Spleen (tissue), 11 donors: ENCODE measurements around the gene ZNF217. TPM values are rescaled to one million over a fixed set of nuclear protein-coding genes. Genes with fewer than 3 reads are reported as not detected.

Experiments
- DNase-seq: peaks from one replicate; pipeline ENCODE4 v3.0.0-alpha.2; 2020
- H3K27ac ChIP-seq, 8 donors: fragments of 200-600 bp; sonication (generic) in 7 of 8; 1 replicate in 4 of 8; 2 replicates in 4 of 8; pipeline versions ENCODE4 v1.5.0 to v1.8.0; 2016 to 2021; ENCODE audit warnings: inconsistent platforms in 4 of 8, mild to moderate bottlenecking in 4 of 8, moderate library complexity in 1 of 8
- H3K27me3 ChIP-seq, 7 donors: fragments of 200-600 bp; sonication (generic) in 6 of 7; replicated peaks in 1 of 7; 1 replicate in 4 of 7; 2 replicates in 3 of 7; pipeline versions ENCODE4 v1.5.0 to v1.8.0; 2016 to 2021; ENCODE audit warnings: inconsistent platforms in 3 of 7, mild to moderate bottlenecking in 1 of 7
- H3K36me3 ChIP-seq, 6 donors: fragments of 200-600 bp; sonication (generic) in 5 of 6; 1 replicate in 4 of 6; 2 replicates in 2 of 6; pipeline versions ENCODE4 v1.5.0 to v1.8.0; 2016 to 2021; ENCODE audit warnings: inconsistent platforms in 2 of 6
- H3K4me1 ChIP-seq, 6 donors: fragments of 200-600 bp; sonication (generic) in 5 of 6; 1 replicate in 3 of 6; 2 replicates in 3 of 6; pipeline versions ENCODE4 v1.5.0 to v1.8.0; 2016 to 2021; ENCODE audit warnings: inconsistent platforms in 3 of 6
- H3K4me3 ChIP-seq, 8 donors: fragments of 200-600 bp; sonication (generic) in 7 of 8; 1 replicate in 4 of 8; 2 replicates in 4 of 8; pipeline versions ENCODE4 v1.5.0 to v1.8.0; 2016 to 2021; ENCODE audit warnings: inconsistent platforms in 4 of 8, mild to moderate bottlenecking in 4 of 8, moderate library complexity in 2 of 8
- H3K9me3 ChIP-seq, 8 donors: fragments of 200-600 bp; sonication (generic) in 7 of 8; 1 replicate in 4 of 8; 2 replicates in 4 of 8; pipeline versions ENCODE4 v1.5.0 to v1.8.0; 2016 to 2021; ENCODE audit warnings: inconsistent platforms in 4 of 8
- POLR2A ChIP-seq, 3 donors: fragments of 450-650 bp; IDR thresholded peaks; one replicate each; pipeline ENCODE4 v1.5.1; 2017; ENCODE audit warnings: antibody characterized with exemption in 3 of 3, mild to moderate bottlenecking in 1 of 3
- POLR2AphosphoS5 ChIP-seq, 3 donors: sonication (generic); formaldehyde crosslinking; IDR thresholded peaks; one replicate each; pipeline ENCODE4 v1.5.1; 2017; ENCODE audit warnings: antibody characterized with exemption in 3 of 3
- WGBS, 5 donors: extraction: QIAGEN DNeasy Blood & Tissue Kit in 3 of 5; methylation state at CpG; one replicate each; pipeline versions ENCODE4 v1.1.5 to v1.1.7; 2013 to 2018; 5-methylcytosine and 5-hydroxymethylcytosine counted together
- intact Hi-C: fragments of 100-400 bp; cut with DNase I; formaldehyde crosslinking; loops from one replicate; pipeline ENCODE4 v1.15.0; 2023; ENCODE audit warnings: low total_unique reads
- polyA plus RNA-seq, 3 donors: library from polyadenylated mRNA; stranded (reverse); fragments of 200-250 nt; gene quantifications; one replicate each; pipeline ENCODE4 v1.2.1, GENCODE V29; 2013
- total RNA-seq, 7 donors: library from RNA; depleted of rRNA in 3 of 7; stranded (reverse); fragments of >200 nt in 3 of 7; fragmentation: NEBNext Ultra II Directional in 4 of 7; extraction: Animal tissue kit (Norgen Biotek cat#: 25700) in 4 of 7; gene quantifications; one replicate each; pipeline versions ENCODE4 v1.1.0 to v1.2.1, GENCODE V29; 2016 to 2021
- TF ChIP-seq, protein P1 (sequence below), 11 experiments: fragments of 200-600 bp in 7 of 11; fragments of 450-650 bp in 4 of 11; sonication (generic) in 4 of 11; IDR thresholded peaks in 8 of 11; conservative IDR thresholded peaks in 3 of 11; 1 replicate in 7 of 11; 2 replicates in 4 of 11; pipeline versions ENCODE4 v1.4.0 to v1.8.0; 2016 to 2021; ENCODE audit warnings: antibody characterized with exemption in 11 of 11, inconsistent platforms in 4 of 11, mild to moderate bottlenecking in 1 of 11
- donor health status: healthy with polysubstance abuse.
- donor health status: DM: no; HTN: no; CAD: no; lungs with moderate emphysema.
- donor health status: DM: no; HTN: no; CAD: no.
- donor health status: Bipolar disorder and iron deficiency.
- donor health status: healthy.
- donor health status: DM: no; HTN: no; CAD: no.
- donor health status: DM: yes; HTN: yes; CAD: no.

The ZNF217 gene
- total and polyA plus RNA-seq, 10 donors, result 15.1 to 90.1 (median 74.1) TPM

DNA sequence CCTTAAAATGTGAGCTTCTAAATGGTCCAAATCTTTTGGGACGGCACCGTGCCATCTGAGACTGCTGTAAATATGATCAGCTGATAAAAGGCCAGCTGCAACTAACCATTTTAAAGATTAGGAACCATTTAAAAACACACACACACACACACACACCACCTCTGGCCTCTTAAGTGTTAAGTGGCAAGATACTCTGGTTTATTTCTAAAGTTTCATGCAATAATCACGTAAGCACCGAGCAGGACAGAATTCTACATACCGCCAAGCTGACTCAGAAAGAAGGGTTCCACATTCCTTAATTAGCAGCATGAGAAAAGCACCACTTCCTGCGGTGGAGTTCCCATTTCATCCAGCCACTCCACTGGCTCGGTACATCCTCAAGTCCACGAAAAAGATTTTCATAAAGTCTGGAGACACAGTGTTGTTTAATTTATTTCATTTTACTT, 17.8 kb upstream of the ZNF217 start:
- WGBS, 5 donors, result 19 to 26% (median 25%) methylated on average over 8 of the region's 8 CpGs
- Histone ChIP-seq H3K9me3 (no peaks in the 10 kb centered on the region), H3K4me1 (peaks cover 18 to 58% (median 35%) of the 10 kb centered on the region in 6 donors), H3K4me3 (no peak overlapping the region), H3K36me3 (no peaks in the 10 kb centered on the region), H3K27me3 (no peaks in the 10 kb centered on the region), H3K27ac (peak overlapping the region in 7 of 8 donors; percentile 44 to 89 (median 85))
- no peak for TF ChIP-seq POLR2A (IDR thresholded peaks at IDR 0.05)
- peak in 1 of 3 donors; percentile 54 for TF ChIP-seq POLR2AphosphoS5 (IDR thresholded peaks at IDR 0.05)
- intact Hi-C loops, result no loop called here
- peak; percentile 30 for DNase-seq

DNA sequence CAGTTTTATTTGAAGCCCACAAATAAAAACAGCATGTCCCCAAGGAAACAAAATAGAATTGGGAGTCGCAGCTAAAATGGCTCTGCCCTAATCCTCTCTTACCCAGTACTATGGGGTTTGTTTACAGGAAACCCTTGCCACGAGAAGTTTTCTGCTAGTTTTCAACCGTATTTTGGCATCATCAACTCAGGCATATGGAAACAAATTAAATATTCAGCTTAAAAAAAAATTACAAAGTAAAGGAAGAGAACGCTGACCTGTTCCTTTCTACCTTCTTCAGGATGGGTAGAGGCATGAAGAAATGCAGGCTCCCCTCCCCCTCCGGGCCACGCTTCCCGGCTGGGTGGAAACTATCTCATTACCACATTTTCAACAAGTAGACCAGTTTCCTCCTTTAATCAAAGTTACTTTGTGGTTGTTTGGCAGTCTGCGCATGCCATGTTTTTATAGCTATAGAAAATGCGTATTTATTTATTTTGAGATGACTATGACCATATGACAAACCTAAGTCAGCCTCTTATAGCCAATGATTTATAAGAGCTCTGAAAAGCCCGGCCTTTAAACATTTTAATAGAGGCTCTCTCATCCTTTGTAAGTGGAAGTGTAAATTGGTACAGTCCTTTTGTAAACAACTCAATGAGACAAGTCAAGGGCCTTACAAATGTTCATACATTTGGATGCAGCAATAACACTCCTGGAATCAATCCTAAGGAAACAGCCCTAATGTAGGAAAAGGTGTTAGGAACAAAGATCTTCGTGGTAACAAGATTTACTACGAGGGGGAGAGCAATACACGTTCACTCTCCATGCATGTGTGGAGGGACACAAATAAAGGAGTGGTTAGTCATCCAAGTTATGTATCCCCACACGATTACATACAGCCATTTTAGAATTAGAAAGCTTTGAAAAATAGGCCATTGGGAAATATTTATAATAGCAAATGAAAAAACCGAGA, 16.1 kb upstream of the ZNF217 start:
- H3K36me3 ChIP-seq, result no peaks in the 10 kb centered on the region
- H3K4me1 ChIP-seq, result peaks cover 18 to 70% (median 38%) of the 10 kb centered on the region in 6 donors
- intact Hi-C loops, result no loop called here
- peak overlapping the region; percentile 79 to 89 (median 84) for H3K27ac ChIP-seq
- DNase-seq, result peak; percentile 90
- no peaks in the 10 kb centered on the region for H3K9me3 ChIP-seq
- H3K27me3 ChIP-seq, result no peaks in the 10 kb centered on the region
- WGBS, 5 donors, result 30 to 32% (median 30%) methylated on average over 15 of the region's 15 CpGs
- peak overlapping the region in 5 of 8 donors; percentile 6 to 52 (median 19) for H3K4me3 ChIP-seq
- TF ChIP-seq POLR2AphosphoS5 (IDR thresholded peaks at IDR 0.05) (peak in 1 of 3 donors; percentile 72), POLR2A (IDR thresholded peaks at IDR 0.05) (no peak)

DNA sequence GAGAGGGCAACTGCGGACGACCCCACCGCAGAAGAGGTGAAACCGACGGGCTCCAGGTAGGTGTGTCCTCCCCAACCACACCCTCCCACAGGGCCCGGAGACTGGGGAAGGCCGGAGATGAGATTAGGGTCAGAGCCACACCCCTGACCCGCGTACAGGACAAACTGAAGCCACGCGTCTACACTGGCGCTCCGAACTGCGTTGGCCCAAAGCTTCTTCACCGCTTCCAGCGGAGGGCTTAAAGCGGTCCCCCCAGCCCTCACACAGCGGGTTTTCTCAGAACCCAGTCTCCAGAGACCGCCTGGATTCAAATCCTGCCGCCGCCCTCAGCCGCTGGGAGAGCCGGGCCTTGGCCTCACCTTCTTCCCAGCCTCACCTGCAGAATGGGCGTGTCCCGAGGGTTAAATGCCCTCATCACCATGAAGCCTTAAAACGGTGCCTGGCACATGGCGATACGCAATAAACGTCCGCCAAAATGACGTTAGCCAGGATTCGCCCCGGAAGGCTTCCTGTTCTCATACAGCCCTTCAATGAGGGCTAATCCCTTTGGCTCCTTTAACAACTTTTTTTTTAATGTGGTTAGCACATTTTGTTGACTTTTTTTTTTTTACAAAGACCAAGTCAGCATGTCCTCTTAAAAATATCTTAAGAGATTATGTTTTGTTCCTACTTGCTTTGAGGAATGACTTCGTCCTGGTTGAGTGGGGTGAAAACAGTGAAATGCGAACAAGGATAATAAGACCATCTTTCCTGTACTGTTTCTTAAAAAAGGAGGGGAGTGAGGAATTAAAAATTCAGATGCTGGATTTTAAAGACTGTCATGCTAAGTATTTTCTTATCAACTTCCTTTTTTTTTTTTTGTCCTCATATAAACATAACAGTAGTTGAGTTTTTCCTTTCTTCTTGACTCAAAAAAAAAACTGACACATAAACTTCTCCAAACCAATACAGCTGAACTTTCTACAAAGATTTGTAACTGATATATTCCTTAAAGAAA, 15.1 kb upstream of the ZNF217 start:
- 79 to 86% (median 80%) methylated on average over 34 to 35 of the region's 35 CpGs for WGBS, 5 donors
- Histone ChIP-seq H3K27ac (peak overlapping the region; percentile 79 to 89 (median 84)), H3K4me1 (peaks cover 18 to 70% (median 38%) of the 10 kb centered on the region in 6 donors), H3K4me3 (peak overlapping the region in 5 of 8 donors; percentile 6 to 52 (median 19)), H3K9me3 (no peaks in the 10 kb centered on the region), H3K36me3 (no peaks in the 10 kb centered on the region), H3K27me3 (no peaks in the 10 kb centered on the region)
- peak; percentile 81 for DNase-seq
- intact Hi-C loops, result no loop called here
- TF ChIP-seq, protein P1, sequence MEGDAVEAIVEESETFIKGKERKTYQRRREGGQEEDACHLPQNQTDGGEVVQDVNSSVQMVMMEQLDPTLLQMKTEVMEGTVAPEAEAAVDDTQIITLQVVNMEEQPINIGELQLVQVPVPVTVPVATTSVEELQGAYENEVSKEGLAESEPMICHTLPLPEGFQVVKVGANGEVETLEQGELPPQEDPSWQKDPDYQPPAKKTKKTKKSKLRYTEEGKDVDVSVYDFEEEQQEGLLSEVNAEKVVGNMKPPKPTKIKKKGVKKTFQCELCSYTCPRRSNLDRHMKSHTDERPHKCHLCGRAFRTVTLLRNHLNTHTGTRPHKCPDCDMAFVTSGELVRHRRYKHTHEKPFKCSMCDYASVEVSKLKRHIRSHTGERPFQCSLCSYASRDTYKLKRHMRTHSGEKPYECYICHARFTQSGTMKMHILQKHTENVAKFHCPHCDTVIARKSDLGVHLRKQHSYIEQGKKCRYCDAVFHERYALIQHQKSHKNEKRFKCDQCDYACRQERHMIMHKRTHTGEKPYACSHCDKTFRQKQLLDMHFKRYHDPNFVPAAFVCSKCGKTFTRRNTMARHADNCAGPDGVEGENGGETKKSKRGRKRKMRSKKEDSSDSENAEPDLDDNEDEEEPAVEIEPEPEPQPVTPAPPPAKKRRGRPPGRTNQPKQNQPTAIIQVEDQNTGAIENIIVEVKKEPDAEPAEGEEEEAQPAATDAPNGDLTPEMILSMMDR (IDR thresholded peaks at IDR 0.05 in 8 of 11, conservative IDR thresholded peaks at IDR 0.05 in 3 of 11), result no peak
- peak in 2 of 3 donors; percentile 46 to 49 for TF ChIP-seq POLR2AphosphoS5 (IDR thresholded peaks at IDR 0.05)

DNA sequence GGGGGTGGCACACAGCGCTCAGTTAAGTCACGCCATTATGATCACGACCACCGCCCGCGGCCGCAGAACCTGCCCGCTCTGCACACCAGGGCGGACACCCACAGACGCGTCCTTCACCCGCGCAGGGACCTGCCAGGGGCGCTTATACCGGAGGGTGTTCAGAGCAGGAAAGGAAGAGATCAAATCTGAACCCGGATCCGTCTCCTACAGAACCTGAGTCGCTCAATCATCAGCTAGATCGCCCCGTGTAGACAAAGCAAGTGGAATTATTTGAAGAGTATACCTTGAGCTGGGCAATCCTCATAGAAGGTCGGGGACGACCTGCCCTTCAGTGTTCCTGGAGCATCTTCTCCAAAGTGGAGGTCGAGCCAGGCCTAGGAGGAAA, 14.4 kb upstream of the ZNF217 start:
- no peaks in the 10 kb centered on the region for H3K36me3 ChIP-seq
- TF ChIP-seq, protein P1 (IDR thresholded peaks at IDR 0.05 in 8 of 11, conservative IDR thresholded peaks at IDR 0.05 in 3 of 11), result no peak
- TF ChIP-seq POLR2AphosphoS5 (IDR thresholded peaks at IDR 0.05) (no peak), POLR2A (IDR thresholded peaks at IDR 0.05) (no peak)
- H3K27me3 ChIP-seq, result no peaks in the 10 kb centered on the region
- peak overlapping the region in 7 of 8 donors; percentile 51 to 89 (median 84) for H3K27ac ChIP-seq
- H3K4me1 ChIP-seq, result peaks cover 18 to 70% (median 38%) of the 10 kb centered on the region in 6 donors
- peak; percentile 80 for DNase-seq
- H3K4me3 ChIP-seq, result peak overlapping the region in 1 of 8 donors; percentile 52
- H3K9me3 ChIP-seq, result no peaks in the 10 kb centered on the region
- intact Hi-C loops, result no loop called here
- WGBS, 5 donors, result 95 to 98% (median 96%) methylated on average over 23 of the region's 23 CpGs
